Vagina (tissue), 2 donors: Measurements from ENCODE around the gene WDR72.

Experiments
- POLR2A ChIP-seq, 2 donors: fragments of 450-650 bp; IDR thresholded peaks; one replicate each; pipeline ENCODE4 v1.6.1; 2017; ENCODE audit warnings: antibody characterized with exemption in 2 of 2, mild to moderate bottlenecking in 2 of 2, moderate library complexity in 2 of 2
- POLR2AphosphoS5 ChIP-seq, 2 donors: sonication (generic); formaldehyde crosslinking; IDR thresholded peaks; one replicate each; pipeline ENCODE4 v1.9.0; 2017; ENCODE audit warnings: antibody characterized with exemption in 2 of 2, mild to moderate bottlenecking in 2 of 2, low read depth in 1 of 2; ENCODE audit not compliant: insufficient read depth in 1 of 2

- TF ChIP-seq POLR2AphosphoS5 (IDR thresholded peaks at IDR 0.05; ENCODE audit: insufficient read depth in 1 of 2, low read depth in 1 of 2) (no peak), POLR2A (IDR thresholded peaks at IDR 0.05) (no peak)
Measured at GRCh38 chr15:53644660-53645059, 114.8 kb downstream of the WDR72 start.
